IMR-90 (cell line): ENCODE results near the gene VPS52. TPM values are rescaled to one million over a fixed set of nuclear protein-coding genes. Genes with fewer than 3 reads are reported as not detected.

Source experiments
- ATAC-seq: fragments of 200-7000 bp; cut with Tn5 transposase; 2 replicates; pipeline ENCODE4 v1.9.1; 2020; ENCODE audit warnings: low read depth, mild to moderate bottlenecking, moderate library complexity
- BruUV-seq: library from RNA; stranded (reverse); fragments of 400-500 nt; replicated peaks from 2 replicates; lab custom pipeline; 2021; lab: Mats Ljungman, UMichigan
- CTCF ChIA-PET: fragments of 300-600 bp; formaldehyde crosslinking; extraction: SDS; loops from one replicate; lab custom pipeline; 2021; ENCODE audit warnings: antibody characterized with exemption; lab: Yijun Ruan, JAX
- POLR2A ChIA-PET: fragments of 300-600 bp; sonication (Branson Sonifier 250); formaldehyde crosslinking; loops from one replicate; lab custom pipeline; 2022; ENCODE audit warnings: antibody characterized with exemption; ENCODE audit not compliant: unreplicated experiment; lab: Charles Lee
- DNase-seq: peaks from one replicate; pipeline ENCODE4 v3.0.0; 2013
- H2AFZ ChIP-seq: replicated peaks from 2 replicates; pipeline ENCODE3; 2013; ENCODE audit warnings: low read length, mild to moderate bottlenecking; ENCODE audit not compliant: poor library complexity
- H2AK5ac ChIP-seq: 2 replicates; pipeline ENCODE4 v1.6.1; 2013; ENCODE audit warnings: low read depth, low read length, inconsistent platforms
- H2AK9ac ChIP-seq: replicated peaks from 2 replicates; pipeline ENCODE3; 2013; ENCODE audit warnings: mild to moderate bottlenecking, low read depth, low read length, moderate library complexity; ENCODE audit not compliant: poor library complexity
- H2BK120ac ChIP-seq: 2 replicates; pipeline ENCODE4 v1.6.1; 2013; ENCODE audit warnings: low read depth, low read length, inconsistent platforms
- H2BK15ac ChIP-seq: 3 replicates; pipeline ENCODE4 v1.6.1; 2013; ENCODE audit warnings: low read depth, low read length, inconsistent platforms
- H2BK20ac ChIP-seq: 2 replicates; pipeline ENCODE4 v1.6.1; 2013; ENCODE audit warnings: low read depth, mild to moderate bottlenecking, inconsistent platforms, low read length, moderate library complexity
- H2BK5ac ChIP-seq: 2 replicates; pipeline ENCODE4 v1.6.1; 2013; ENCODE audit warnings: mild to moderate bottlenecking, low read depth, low read length, inconsistent platforms; ENCODE audit not compliant: poor library complexity, severe bottlenecking
- H3K14ac ChIP-seq: replicated peaks from 2 replicates; pipeline ENCODE4 v1.6.1; 2013; ENCODE audit warnings: low read depth, low read length, inconsistent platforms
- H3K18ac ChIP-seq: 2 replicates; pipeline ENCODE4 v1.6.1; 2013; ENCODE audit warnings: low read depth, low read length, control low read depth
- H3K23ac ChIP-seq: 2 replicates; pipeline ENCODE4 v1.6.1; 2013; ENCODE audit warnings: low read depth, low read length, inconsistent platforms
- H3K27ac ChIP-seq: 2 replicates; pipeline ENCODE4 v1.5.1; 2013; ENCODE audit warnings: mild to moderate bottlenecking, control low read depth, low read length; ENCODE audit not compliant: insufficient read depth
- H3K27me3 ChIP-seq: 2 replicates; pipeline ENCODE4 v1.6.1; 2013; ENCODE audit warnings: low read length; ENCODE audit not compliant: control insufficient read depth, insufficient read depth
- H3K36me3 ChIP-seq: 2 replicates; pipeline ENCODE4 v1.6.1; 2013; ENCODE audit warnings: low read length, mixed read lengths; ENCODE audit not compliant: control insufficient read depth, insufficient read depth
- H3K4ac ChIP-seq: 2 replicates; pipeline ENCODE4 v1.6.1; 2013; ENCODE audit warnings: low read depth, low read length, inconsistent platforms
- H3K4me1 ChIP-seq: 2 replicates; pipeline ENCODE4 v1.6.1; 2013; ENCODE audit warnings: low read length, mixed read lengths; ENCODE audit not compliant: control insufficient read depth, insufficient read depth
- H3K4me2 ChIP-seq: 2 replicates; pipeline ENCODE4 v1.6.1; 2013; ENCODE audit warnings: low read depth, mild to moderate bottlenecking, control low read depth, low read length, moderate library complexity
- H3K4me3 ChIP-seq: 2 replicates; pipeline ENCODE4 v1.5.1; 2013; ENCODE audit warnings: low read depth, mild to moderate bottlenecking, control low read depth, low read length, moderate library complexity; ENCODE audit not compliant: insufficient read depth
- H3K56ac ChIP-seq: 2 replicates; pipeline ENCODE4 v1.6.1; 2013; ENCODE audit warnings: low read length, inconsistent platforms; ENCODE audit not compliant: insufficient read depth; ENCODE audit errors: extremely low read depth
- H3K79me1 ChIP-seq, 2 experiments: 2 replicates each; pipeline ENCODE4 v1.6.1; 2013; ENCODE audit warnings: low read length in 2 of 2, inconsistent platforms in 1 of 2, low read depth in 1 of 2
- H3K9ac ChIP-seq: 2 replicates; pipeline ENCODE4 v1.6.1; 2013; ENCODE audit warnings: low read depth, low read length, control low read depth
- H3K9me1 ChIP-seq: 2 replicates; pipeline ENCODE4 v1.6.1; 2013; ENCODE audit warnings: low read length, inconsistent platforms; ENCODE audit not compliant: insufficient read depth
- H3K9me3 ChIP-seq: 2 replicates; pipeline ENCODE4 v1.6.1; 2013; ENCODE audit warnings: low read length; ENCODE audit not compliant: control insufficient read depth, insufficient read depth
- H4K20me1 ChIP-seq: 2 replicates; pipeline ENCODE4 v1.6.1; 2013; ENCODE audit warnings: low read length, inconsistent platforms; ENCODE audit not compliant: insufficient read depth
- H4K5ac ChIP-seq: 2 replicates; pipeline ENCODE4 v1.6.1; 2013; ENCODE audit warnings: mild to moderate bottlenecking, low read depth, low read length, control low read depth
- H4K8ac ChIP-seq, 2 experiments: 2 replicates each; pipeline ENCODE4 v1.6.1; 2013; ENCODE audit warnings: low read depth in 2 of 2, low read length in 2 of 2, control low read depth in 1 of 2, inconsistent platforms in 1 of 2
- H4K91ac ChIP-seq: 2 replicates; pipeline ENCODE4 v1.6.1; 2013; ENCODE audit warnings: low read depth, low read length, inconsistent platforms; ENCODE audit not compliant: insufficient read depth
- CEBPB ChIP-seq: IDR thresholded peaks from 2 replicates; pipeline ENCODE4 v1.6.1; 2012; ENCODE audit warnings: low read depth, low read length, improper control_type of control experiment
- MAFK ChIP-seq: IDR thresholded peaks from 2 replicates; pipeline ENCODE4 v1.6.1; 2012; ENCODE audit warnings: low read depth, low read length, improper control_type of control experiment
- MXI1 ChIP-seq: IDR thresholded peaks from 2 replicates; pipeline ENCODE4 v1.6.1; 2012; ENCODE audit warnings: low read depth, mild to moderate bottlenecking, low read length, moderate library complexity, borderline replicate concordance
- NFE2L2 ChIP-seq: fragments of 150-350 bp; IDR thresholded peaks from 2 replicates; pipeline ENCODE4 v1.6.1; 2016; ENCODE audit warnings: low read depth, mild to moderate bottlenecking, low read length
- POLR2A ChIP-seq: IDR thresholded peaks from 2 replicates; pipeline ENCODE4 v1.6.1; 2012; ENCODE audit warnings: mild to moderate bottlenecking, low read depth, low read length
- RCOR1 ChIP-seq: IDR thresholded peaks from 2 replicates; pipeline ENCODE4 v1.6.1; 2012; ENCODE audit warnings: mild to moderate bottlenecking, low read length, improper control_type of control experiment; ENCODE audit not compliant: insufficient replicate concordance
- RFX5 ChIP-seq: IDR thresholded peaks from 2 replicates; pipeline ENCODE4 v1.8.0; 2012; ENCODE audit warnings: low read depth, mild to moderate bottlenecking, low read length, moderate library complexity
- SMC3 ChIP-seq: fragments of 150-350 bp; IDR thresholded peaks from 2 replicates; pipeline ENCODE4 v1.6.1; 2016; ENCODE audit warnings: low read depth, mild to moderate bottlenecking, antibody characterized with exemption, low read length, moderate library complexity
- WGBS, 2 experiments: methylation state at CpG; one replicate each; pipeline versions ENCODE4 v1.1.5 to v1.1.7; 2013; ENCODE audit warnings: missing lambda C conversion rate in 2 of 2; ENCODE audit not compliant: insufficient read length in 1 of 2; ENCODE audit errors: extremely low coverage in 2 of 2; 5-methylcytosine and 5-hydroxymethylcytosine counted together
- dilution Hi-C: fragments of 300-500 bp; cut with HindIII; formaldehyde crosslinking; loops from one replicate; pipeline ENCODE4 v1.14.3; 2018; ENCODE audit warnings: low sequenced_read_pairs; ENCODE audit not compliant: unreplicated experiment
- in situ Hi-C: fragments of 300-500 bp; cut with MboI; formaldehyde crosslinking; loops from 3 replicates; pipeline ENCODE4 v1.14.3; 2019; ENCODE audit warnings: low sequenced_read_pairs, inconsistent platforms, mixed read lengths
- intact Hi-C: fragments of 100-400 bp; cut with micrococcal nuclease; formaldehyde crosslinking; loops from 2 replicates; pipeline ENCODE4 v1.10.0; 2022
- polyA plus RNA-seq, 3 experiments: library from polyadenylated mRNA; depleted of rRNA; stranded (reverse); fragments of >200 nt; gene quantifications; 2 replicates each; pipeline ENCODE4 v1.2.3, GENCODE V29; 2012; ENCODE audit warnings: low replicate concordance in 1 of 3
- total RNA-seq: library from RNA; depleted of rRNA; stranded (reverse); fragments of >200 nt; gene quantifications from 2 replicates; pipeline ENCODE4 v1.2.3, GENCODE V29; 2012
- TF ChIP-seq, protein P1 (sequence below): fragments of 150-350 bp; IDR thresholded peaks from 2 replicates; pipeline ENCODE4 v1.6.1; 2016; ENCODE audit warnings: low read depth, mild to moderate bottlenecking, low read length, moderate library complexity, borderline replicate concordance

Gene VPS52
- total and polyA plus RNA-seq, 2 of the 4 experiments (the other 2 are of a cell fraction), result 29.8 to 54.6 TPM

GRCh38 chr6:33304216-33304615 lies 32.5 kb upstream of the VPS52 start:
- no peak overlapping the region for H3K9ac ChIP-seq
- no peak overlapping the region for H2AK9ac ChIP-seq
- in situ Hi-C loops (no loop called here), intact Hi-C loops (no loop called here), dilution Hi-C loops (no loop called here)
- 90% methylated on average over 5 of the region's 16 CpGs; no CpG with 5 or more reads in 1 of the 2 experiments for WGBS, 2 experiments
- H3K4ac ChIP-seq, result no peak overlapping the region
- H3K14ac ChIP-seq, result no peak overlapping the region
- no peaks in the 10 kb centered on the region for H3K4me1 ChIP-seq
- ChIA-PET CTCF (no interaction called here), POLR2A (no interaction called here)
- no peak overlapping the region for H2AFZ ChIP-seq
- no peak overlapping the region for H2BK20ac ChIP-seq
- no peak overlapping the region for H3K23ac ChIP-seq
- H4K20me1 ChIP-seq, result peaks cover 22% of the 10 kb centered on the region
- H4K91ac ChIP-seq, result no peak overlapping the region
- peaks cover 19% of the 10 kb centered on the region for H3K36me3 ChIP-seq
- no TSS peak for BruUV-seq
- no peak for ATAC-seq
- no peak overlapping the region for H2BK5ac ChIP-seq
- H3K18ac ChIP-seq, result no peak overlapping the region
- no peak overlapping the region for H4K5ac ChIP-seq
- no peak for DNase-seq
- no peak overlapping the region for H3K4me2 ChIP-seq
- no peak overlapping the region for H3K56ac ChIP-seq
- H3K4me3 ChIP-seq, result no peak overlapping the region
- H3K79me1 ChIP-seq, result peaks cover 17 to 54% of the 10 kb centered on the region in 2 experiments
- TF ChIP-seq, protein P1, sequence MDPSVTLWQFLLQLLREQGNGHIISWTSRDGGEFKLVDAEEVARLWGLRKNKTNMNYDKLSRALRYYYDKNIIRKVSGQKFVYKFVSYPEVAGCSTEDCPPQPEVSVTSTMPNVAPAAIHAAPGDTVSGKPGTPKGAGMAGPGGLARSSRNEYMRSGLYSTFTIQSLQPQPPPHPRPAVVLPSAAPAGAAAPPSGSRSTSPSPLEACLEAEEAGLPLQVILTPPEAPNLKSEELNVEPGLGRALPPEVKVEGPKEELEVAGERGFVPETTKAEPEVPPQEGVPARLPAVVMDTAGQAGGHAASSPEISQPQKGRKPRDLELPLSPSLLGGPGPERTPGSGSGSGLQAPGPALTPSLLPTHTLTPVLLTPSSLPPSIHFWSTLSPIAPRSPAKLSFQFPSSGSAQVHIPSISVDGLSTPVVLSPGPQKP, result no peak
- no peak for TF ChIP-seq CEBPB
- TF ChIP-seq POLR2A, result no peak
- TF ChIP-seq MXI1, result no peak
- no peak for TF ChIP-seq RCOR1
- no peak for TF ChIP-seq MAFK
- TF ChIP-seq NFE2L2, result no peak
- TF ChIP-seq SMC3, result no peak
- TF ChIP-seq RFX5, result no peak
- no peaks in the 10 kb centered on the region for H3K27me3 ChIP-seq
- H3K9me3 ChIP-seq, result no peaks in the 10 kb centered on the region
- no peaks in the 10 kb centered on the region for H3K9me1 ChIP-seq
- no peak overlapping the region for H2BK120ac ChIP-seq
- no peak overlapping the region for H3K27ac ChIP-seq
- H2BK15ac ChIP-seq, result no peak overlapping the region
- no peak overlapping the region for H4K8ac ChIP-seq
- H2AK5ac ChIP-seq, result no peak overlapping the region
